H7 (cell line): ENCODE measurements around the gene VAX1. TPM values are rescaled to one million over a fixed set of nuclear protein-coding genes. Genes with fewer than 3 reads are reported as not detected.

Source experiments
- DNase-seq: peaks from one replicate; pipeline ENCODE4 v3.0.0; 2012
- H3K27me3 ChIP-seq: 2 replicates; pipeline ENCODE4 v1.6.0; 2011; ENCODE audit warnings: mild to moderate bottlenecking, low read length; ENCODE audit not compliant: control insufficient read depth, insufficient read depth
- H3K36me3 ChIP-seq: replicated peaks from 2 replicates; pipeline ENCODE4 v1.5.1; 2011; ENCODE audit warnings: low read length; ENCODE audit not compliant: control insufficient read depth, insufficient read depth
- H3K4me3 ChIP-seq: 2 replicates; pipeline ENCODE4 v1.5.1; 2011; ENCODE audit warnings: low read depth, mild to moderate bottlenecking, control low read depth, low read length, moderate library complexity; ENCODE audit not compliant: insufficient read depth
- total RNA-seq: library from RNA; depleted of rRNA; stranded (reverse); fragments of >200 nt; shearing (Covaris generic); gene quantifications from 2 replicates; pipeline ENCODE4 v1.2.3, GENCODE V29; 2014

Gene VAX1
- total RNA-seq, 1 experiment from 2014 or later, result 0.62 TPM

DNA sequence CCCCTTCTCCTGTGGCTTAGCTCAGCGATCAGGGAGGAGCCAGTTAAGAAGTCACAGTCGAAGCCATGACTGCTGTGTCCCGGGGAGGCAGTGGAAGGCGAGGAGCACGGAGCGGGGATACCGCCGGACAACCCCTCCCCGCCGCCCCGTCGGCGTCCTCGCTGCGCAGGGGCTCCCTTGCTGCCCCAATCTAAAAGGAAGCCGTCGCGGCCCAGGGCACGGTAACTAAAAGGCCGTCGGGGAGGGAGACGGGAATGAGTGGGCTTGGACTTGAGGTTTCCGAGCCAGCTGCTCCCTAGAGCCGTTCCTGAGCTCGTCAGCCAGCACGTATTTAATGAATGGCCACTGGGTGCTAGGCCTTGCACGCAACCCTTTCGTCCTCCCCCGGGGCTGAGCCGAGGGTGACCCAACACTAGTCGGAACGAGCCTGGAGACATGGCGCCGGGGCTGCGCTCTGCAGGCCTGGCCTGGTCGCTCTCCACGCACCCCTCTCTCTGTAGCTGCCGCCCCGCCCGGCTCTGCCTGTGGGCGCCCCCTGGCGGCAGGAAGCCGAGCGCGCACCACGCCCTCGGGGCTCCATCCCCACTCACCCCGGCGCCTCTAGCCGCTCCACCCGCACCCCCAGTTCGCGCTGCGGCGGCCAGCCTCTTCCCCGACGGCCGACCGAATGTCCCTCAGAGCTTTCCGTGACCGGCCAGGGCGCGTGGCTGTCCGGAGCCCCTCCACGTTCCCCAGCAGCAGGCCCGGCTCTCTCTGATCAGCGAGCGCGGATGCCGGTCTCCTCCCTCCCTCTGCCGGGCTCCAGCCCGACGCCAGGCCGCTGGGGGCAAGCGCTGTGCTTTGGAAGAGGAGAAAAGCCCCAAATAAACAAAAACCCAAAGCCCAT is 30.0 kb upstream of the VAX1 start:
- Histone ChIP-seq H3K27me3 (peaks cover 100% of the 10 kb centered on the region), H3K36me3 (no peaks in the 10 kb centered on the region), H3K4me3 (peak overlapping the region; percentile 45)
- peak; percentile 98 for DNase-seq

DNA sequence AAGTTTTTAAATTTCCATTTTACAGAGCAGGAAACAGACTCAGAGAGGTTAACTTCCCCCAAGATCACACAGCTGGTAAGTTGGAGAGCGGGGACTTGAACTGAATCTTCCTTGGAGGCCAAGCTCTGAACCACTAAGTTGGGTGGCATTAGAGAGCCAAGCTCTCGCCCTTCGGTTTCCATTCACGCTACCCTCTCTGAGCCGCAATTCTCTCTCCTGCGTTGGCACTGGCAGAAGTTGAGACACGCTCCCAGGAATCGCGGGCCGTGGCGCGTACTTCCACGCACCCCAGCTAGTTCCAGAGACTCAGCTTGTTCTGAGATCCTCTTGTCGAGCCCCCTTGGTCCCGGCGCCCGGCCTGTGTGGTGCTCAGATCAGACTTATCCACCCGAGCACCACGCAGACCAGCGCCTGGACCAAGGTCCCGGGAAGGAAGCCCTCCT is 29.3 kb upstream of the VAX1 start:
- DNase-seq, result no peak
- Histone ChIP-seq H3K4me3 (peak overlapping the region; percentile 45; the same call in 1 of the 2 replicates), H3K36me3 (no peaks in the 10 kb centered on the region), H3K27me3 (peaks cover 100% of the 10 kb centered on the region)

DNA sequence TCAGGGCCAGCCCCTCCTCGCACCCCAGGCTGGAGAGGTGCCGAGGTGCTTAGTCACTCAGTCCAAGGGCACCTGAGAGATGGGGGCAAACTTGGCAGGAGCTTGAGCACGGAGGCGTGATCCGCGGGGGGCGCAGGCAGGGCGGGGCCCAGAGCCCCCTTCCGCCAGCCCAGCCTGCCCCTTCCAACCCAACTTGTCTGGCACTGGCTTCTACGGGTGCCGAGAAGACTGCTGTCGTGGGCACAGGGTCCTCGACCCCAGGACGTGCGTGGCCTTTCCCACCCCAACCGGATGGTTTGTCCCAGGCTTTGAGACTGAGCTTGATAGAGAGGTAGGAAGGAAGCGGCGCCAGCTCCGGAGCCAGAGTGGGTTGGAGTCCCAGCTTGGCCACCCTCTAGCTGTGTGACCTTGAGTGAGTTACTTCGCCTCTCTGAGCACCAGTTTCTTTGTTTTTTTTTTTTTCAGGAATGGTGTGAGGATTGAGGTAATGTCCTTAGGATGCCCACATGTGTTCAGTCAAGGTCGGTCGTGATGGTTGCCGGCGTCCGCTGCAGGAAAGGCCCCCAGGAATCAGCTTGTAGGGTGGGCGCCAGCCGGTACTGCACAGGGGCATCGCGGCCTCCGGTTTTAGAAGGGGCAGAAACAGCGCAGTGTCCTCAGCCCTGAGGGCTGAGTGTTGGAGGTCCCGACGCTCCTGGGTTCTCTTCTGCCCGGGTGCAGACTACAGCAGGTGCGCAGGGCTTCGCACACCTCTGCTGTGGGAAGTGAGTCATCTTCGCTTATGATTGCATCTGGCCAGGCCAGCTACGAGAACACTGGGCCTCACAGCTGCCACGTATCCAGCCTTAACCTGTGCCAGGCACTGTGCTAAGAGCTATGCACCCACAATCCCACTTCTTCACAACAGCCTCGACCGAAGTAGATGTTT is 28.6 kb upstream of the VAX1 start:
- Histone ChIP-seq H3K36me3 (no peaks in the 10 kb centered on the region), H3K27me3 (peaks cover 100% of the 10 kb centered on the region), H3K4me3 (no peak overlapping the region; the same call in 1 of the 2 replicates)
- peak; percentile 39 for DNase-seq

DNA sequence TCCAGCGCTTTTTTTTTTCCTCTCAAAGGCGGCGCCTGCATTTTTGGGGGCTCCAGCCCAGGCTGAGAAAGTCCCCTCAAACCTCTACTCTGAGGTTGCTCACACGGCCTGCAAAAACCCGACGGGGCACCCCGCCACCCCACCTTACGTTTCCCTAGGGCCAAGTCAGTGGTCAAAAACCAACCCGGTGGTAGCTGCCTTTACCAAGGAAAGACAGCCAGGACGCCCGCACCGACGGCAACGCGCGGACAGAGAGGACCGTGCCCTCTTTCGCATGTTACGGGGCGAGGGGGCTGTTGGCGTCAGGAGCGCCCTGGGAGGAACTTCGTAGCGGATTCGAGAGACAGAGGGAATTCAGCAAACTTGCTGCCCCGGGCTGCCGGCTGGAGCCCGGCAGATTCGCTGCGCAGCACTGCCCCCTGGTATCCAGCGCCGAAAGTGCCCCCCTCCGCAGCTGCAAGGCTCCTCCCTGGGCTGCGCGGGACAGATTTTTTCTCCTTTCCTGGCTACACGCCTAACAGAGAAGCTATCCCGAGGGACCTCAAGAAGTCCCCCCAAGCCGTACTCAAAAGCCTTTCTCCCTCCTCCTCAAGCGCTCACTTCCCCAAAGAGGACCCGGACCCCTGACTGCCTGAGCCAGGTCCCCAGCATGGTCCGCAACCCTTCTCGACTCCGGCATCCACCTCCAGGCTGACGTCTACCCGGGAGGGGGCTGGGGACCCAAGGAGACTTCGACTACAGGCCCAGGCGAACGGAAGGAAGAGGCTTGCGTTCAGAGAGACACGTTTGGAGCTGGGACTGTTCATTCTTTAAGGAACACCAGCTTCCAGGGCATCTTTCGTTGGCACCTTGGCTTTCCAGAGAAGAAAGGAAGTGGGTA is 27.7 kb upstream of the VAX1 start:
- peak; percentile 95 for DNase-seq
- H3K27me3 ChIP-seq, result peaks cover 100% of the 10 kb centered on the region
- H3K4me3 ChIP-seq, result peak overlapping the region; percentile 16; the same call in 1 of the 2 replicates
- H3K36me3 ChIP-seq, result no peaks in the 10 kb centered on the region

DNA sequence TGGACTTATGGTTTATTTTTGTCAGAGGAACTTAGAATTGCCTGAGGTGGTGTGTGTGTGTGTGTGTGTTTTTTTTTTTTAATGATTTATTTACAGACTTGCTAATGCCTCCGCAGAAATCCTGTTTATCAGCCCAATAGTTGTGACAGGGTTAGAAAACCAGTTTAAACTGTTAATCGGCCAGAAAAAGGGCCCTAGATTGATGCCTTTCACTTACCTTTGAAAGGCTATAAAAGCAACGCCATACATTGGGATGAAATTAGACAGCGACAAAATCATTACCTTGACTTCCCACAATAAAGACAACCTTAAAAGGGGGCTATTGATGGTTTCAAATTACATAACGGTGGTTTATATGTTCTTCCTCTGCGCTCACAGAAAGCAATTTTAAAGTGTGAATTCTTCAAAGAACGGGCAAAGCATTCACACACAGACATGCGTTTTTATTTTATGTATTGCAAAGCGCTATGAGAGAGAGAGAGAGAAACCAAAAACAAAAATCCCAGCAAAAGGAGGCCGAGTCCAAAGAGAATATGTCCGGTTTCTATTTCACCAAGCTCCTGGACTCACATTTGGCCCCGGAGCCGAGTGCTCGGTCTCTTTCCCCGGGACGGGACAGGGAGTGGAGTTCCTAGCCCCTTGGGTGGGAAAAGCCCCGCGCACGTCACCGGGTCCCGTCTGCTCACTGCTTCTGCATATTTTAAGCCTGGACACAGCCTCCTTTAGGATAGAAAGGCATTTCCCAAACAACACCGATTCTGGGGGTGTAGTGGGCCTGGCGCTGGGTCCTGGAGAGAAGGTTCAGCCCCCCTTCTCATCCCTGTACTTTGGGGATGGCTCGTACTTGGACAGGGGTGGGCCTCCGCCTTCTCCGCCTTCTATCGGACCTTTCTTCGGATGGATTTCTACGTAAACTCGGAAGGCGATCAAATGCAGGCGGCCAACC is 26.8 kb upstream of the VAX1 start:
- H3K4me3 ChIP-seq, result no peak overlapping the region
- no peaks in the 10 kb centered on the region for H3K36me3 ChIP-seq
- peaks cover 100% of the 10 kb centered on the region for H3K27me3 ChIP-seq
- peak; percentile 51 for DNase-seq

DNA sequence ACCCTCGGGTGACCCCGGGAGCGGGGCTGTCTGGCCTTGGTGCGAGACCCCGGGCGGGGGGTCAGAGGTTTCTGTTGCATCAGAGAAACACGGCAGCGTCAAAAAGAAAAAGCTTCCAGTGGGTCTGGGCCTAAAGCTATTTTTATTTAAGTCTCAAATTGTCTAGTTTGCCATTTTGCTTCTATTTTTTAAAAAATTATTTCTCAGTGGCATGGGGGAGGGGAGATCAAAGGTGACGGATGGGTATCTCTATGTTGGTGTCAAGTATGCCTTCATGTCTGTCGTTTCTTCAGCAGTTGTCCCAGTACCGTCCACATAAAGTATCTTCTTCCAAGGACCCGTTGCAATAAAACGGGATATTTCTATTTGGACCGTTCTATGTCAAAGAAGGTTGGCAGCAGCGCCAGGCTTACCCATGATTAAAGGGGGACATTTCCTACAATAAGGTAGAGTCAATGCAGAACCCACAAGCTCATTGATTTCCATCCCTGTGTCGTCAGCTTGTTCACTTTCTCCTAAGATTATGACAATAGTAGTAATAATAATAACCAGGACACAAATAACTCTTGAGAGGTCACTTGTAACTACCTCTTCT is 26.0 kb upstream of the VAX1 start:
- no peak overlapping the region for H3K4me3 ChIP-seq
- no peaks in the 10 kb centered on the region for H3K36me3 ChIP-seq
- no peak for DNase-seq
- H3K27me3 ChIP-seq, result peaks cover 95% of the 10 kb centered on the region

DNA sequence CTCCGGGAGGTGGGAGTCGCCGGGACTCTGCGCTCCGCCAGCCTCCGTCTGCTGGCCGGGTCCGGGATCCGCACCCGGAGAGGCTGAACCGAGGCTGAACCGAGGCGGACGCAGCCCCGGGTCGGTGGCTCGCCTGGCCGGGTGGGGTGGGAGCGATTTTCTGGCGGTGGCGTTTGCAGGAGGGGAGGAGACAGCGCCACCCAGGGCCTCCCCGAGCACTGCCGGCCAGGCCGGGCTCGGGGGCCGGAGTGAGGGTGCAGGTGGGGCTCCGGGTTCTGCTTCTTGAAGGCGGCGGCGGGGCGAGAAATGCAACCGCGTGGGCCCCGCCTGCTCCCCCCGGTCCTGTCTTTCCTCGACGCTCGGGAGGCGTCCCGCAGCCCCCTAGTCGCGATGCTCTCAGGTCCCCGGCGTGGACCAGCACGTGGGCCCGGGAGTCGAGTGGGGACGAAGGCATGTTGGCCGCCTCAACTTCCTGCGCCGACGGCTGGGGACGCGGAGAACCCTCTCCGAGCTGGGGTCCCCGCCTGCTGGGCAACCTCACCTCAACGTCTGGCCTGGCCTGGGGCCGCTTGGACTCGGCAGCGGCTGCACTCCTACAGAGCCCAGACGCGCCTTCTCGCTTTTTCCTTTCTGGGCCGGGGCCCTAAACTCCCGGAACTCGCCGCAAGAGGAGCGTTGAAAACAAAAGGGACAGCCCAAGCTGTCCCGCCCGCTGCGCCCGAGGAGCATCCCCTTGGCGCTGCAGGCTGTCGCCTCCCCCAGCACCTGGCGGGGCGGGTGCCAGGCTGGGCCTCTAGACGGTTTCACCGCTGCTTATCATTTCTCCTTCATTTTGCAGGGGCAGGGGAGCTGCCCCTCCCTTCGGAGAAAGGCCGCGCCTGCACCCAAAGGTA is 25.2 kb upstream of the VAX1 start:
- DNase-seq, result peak; percentile 94
- H3K27me3 ChIP-seq, result peaks cover 95% of the 10 kb centered on the region
- no peaks in the 10 kb centered on the region for H3K36me3 ChIP-seq
- H3K4me3 ChIP-seq, result peak overlapping the region; percentile 41

DNA sequence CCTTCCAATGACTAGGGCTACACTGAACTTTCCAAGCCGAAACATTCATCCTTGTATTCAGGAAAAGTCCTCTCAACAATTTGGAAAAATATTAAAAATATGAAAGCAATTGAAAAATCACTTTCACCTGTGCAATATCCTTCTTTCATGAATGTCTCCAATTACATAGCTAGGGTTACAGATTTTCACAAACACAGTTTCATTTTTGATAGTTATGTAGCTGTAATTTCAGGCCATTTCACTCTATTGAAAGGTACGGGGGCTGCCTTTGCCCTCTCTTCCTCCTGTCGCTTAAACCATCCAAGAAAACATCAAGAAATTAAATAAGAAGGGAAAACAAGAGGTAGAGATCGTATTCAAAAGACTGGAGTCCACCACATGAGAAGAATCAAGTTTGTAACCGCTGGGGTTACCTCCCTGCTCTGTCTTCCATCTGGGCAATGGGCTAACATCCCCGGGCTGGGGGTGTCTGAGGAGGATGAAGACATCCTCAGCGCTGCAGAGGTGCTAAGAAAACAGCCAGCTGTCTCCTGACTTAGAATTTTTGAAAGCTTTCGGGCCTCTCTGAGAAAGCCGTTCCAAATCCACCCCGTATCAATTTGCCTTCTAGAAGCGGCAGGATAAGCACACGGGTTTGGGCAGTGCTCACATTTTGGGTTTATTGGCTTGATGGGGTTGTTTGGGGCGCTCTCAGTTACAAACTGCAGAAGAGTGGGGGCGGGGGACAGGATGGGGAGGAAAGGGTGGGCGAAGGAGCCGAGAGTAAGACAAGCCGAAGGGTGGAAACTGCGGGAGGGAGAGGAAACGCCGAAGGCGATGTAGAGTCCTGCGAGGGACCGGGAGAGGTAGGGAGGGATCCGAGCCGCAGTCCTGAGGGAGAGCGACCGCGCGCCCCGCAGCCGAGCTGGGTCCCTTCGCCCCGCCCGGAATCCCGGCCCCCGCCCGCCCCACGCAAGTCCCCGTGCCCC is 24.3 kb upstream of the VAX1 start:
- Histone ChIP-seq H3K27me3 (peaks cover 95% of the 10 kb centered on the region), H3K4me3 (peak overlapping the region; percentile 41), H3K36me3 (no peaks in the 10 kb centered on the region)
- DNase-seq, result peak; percentile 35

DNA sequence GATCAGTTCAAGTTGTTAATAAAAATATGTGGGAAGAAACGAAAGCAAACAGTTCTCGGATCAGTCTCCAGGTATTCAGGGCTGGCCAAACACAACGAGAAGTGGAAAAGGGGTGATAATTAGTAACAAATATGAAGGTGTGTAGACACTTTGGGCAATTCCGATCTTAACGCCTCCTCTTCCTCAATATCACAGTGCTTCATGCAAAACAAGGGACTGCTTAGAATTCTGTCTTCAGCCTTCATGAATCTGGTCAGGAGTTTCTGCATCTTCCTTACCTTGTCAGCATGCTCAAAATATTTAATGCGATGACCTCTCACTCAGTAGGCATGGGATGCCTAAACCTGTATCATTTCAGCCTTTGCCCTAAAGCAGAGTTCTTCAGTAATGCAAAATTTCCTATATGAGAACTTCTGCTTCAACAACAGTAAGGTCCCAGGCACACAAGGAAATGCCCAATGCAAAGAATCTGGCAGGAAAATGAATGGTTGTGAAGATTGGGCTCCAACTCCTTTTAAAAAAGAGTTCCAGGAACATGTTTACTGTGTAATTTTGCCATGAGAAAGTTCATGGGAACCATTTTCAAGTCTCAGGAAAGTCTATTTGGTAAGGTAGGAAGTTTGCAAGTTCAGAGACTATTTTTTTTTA is 23.4 kb upstream of the VAX1 start:
- Histone ChIP-seq H3K27me3 (peaks cover 95% of the 10 kb centered on the region), H3K36me3 (no peaks in the 10 kb centered on the region), H3K4me3 (no peak overlapping the region)
- no peak for DNase-seq

DNA sequence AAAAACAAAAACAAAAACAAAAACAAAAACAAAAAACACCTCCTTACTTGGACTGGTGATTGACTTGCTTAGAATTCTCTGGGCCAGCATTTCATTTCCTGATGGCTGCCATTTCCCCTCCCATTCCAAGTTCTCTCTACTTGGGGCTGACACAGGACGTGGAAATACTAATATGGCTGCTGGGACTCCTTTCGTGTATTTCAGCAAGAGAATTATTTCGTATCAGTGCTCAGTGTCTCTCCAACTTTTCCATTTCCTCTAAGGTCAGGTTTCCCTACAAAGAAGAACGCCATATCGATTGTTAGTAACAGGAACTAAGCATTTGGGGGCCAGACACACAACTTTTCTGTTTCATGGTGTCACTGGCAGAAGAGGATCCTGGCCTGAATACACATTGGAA is 22.5 kb upstream of the VAX1 start:
- no peak for DNase-seq
- H3K36me3 ChIP-seq, result no peaks in the 10 kb centered on the region
- peaks cover 95% of the 10 kb centered on the region for H3K27me3 ChIP-seq
- H3K4me3 ChIP-seq, result no peak overlapping the region

DNA sequence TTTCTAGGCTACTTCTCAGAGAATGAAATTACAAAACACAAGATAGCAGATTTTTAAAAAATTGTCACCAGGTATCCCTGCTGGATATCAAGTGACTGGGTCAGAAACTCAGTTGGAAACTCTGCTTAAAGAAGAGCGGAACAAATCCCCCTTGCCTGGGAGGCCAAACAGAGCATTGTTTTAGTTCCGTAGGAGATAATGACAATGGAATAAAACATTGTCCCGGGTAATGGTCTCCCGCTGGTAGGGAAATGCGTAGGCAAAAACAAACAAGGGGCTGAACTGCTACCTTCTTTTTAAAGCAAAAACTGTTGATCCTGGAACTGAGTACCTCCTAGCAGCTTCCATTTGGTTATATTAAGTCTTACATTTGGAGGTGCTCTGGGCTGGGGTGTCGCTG is 21.3 kb upstream of the VAX1 start:
- H3K27me3 ChIP-seq, result peaks cover 95% of the 10 kb centered on the region
- DNase-seq, result peak; percentile 81
- H3K36me3 ChIP-seq, result no peaks in the 10 kb centered on the region
- no peak overlapping the region for H3K4me3 ChIP-seq
